Natural killer cell (primary cell): ENCODE results near the gene BLOC1S4. TPM values are rescaled to one million over a fixed set of nuclear protein-coding genes. Genes with fewer than 3 reads are reported as not detected.

ENCODE experiments used
- ATAC-seq, 3 donors: fragments of 150-1000 bp in 2 of 3; fragments of 200-7000 bp in 1 of 3; cut with Tn5 transposase; 1 replicate in 1 of 3; 2 replicates in 2 of 3; pipeline ENCODE4 v1.10.0; 2021; ENCODE audit warnings: mild to moderate bottlenecking in 2 of 3, moderate library complexity in 2 of 3
- DNase-seq, 2 donors: peaks; one replicate each; pipeline versions ENCODE4 v3.0.0 to v3.0.0-alpha.2; 2013 to 2021; ENCODE audit warnings: mixed read lengths in 1 of 2
- H3K27ac ChIP-seq: one replicate; pipeline ENCODE4 v1.5.1; 2013; ENCODE audit warnings: mild to moderate bottlenecking, low read length
- H3K27me3 ChIP-seq: one replicate; pipeline ENCODE4 v1.6.1; 2013; ENCODE audit warnings: low read length; ENCODE audit not compliant: control insufficient read depth, insufficient read depth
- H3K36me3 ChIP-seq: one replicate; pipeline ENCODE4 v1.6.1; 2013; ENCODE audit warnings: low read length; ENCODE audit not compliant: control insufficient read depth, insufficient read depth
- H3K4me1 ChIP-seq: one replicate; pipeline ENCODE4 v1.6.1; 2013; ENCODE audit warnings: low read length; ENCODE audit not compliant: control insufficient read depth, insufficient read depth
- H3K4me3 ChIP-seq: one replicate; pipeline ENCODE4 v1.5.1; 2013; ENCODE audit warnings: low read length
- H3K9me3 ChIP-seq: one replicate; pipeline ENCODE4 v1.6.1; 2013; ENCODE audit warnings: low read length; ENCODE audit not compliant: control insufficient read depth, insufficient read depth
- H3K27ac Mint-ChIP-seq, 2 donors: one replicate each; pipeline ENCODE4 v1.8.0; 2022; ENCODE audit warnings: mild to moderate bottlenecking in 2 of 2, mixed read lengths in 2 of 2, moderate library complexity in 1 of 2
- H3K27me3 Mint-ChIP-seq, 2 donors: one replicate each; pipeline ENCODE4 v1.8.0; 2022; ENCODE audit warnings: low read depth in 2 of 2, mixed read lengths in 2 of 2
- H3K36me3 Mint-ChIP-seq: one replicate; pipeline ENCODE4 v1.8.0; 2022; ENCODE audit warnings: mixed read lengths
- H3K4me1 Mint-ChIP-seq, 2 donors: one replicate each; pipeline ENCODE4 v1.8.0; 2022; ENCODE audit warnings: mixed read lengths in 2 of 2
- H3K4me3 Mint-ChIP-seq: one replicate; pipeline ENCODE4 v1.8.0; 2022; ENCODE audit warnings: mild to moderate bottlenecking, moderate library complexity, mixed read lengths
- H3K9me3 Mint-ChIP-seq, 2 donors: one replicate each; pipeline ENCODE4 v1.8.0; 2022; ENCODE audit warnings: mixed read lengths in 2 of 2
- WGBS: methylation state at CpG from one replicate; pipeline ENCODE4 v1.1.7; 2013; ENCODE audit warnings: missing lambda C conversion rate; ENCODE audit not compliant: insufficient coverage; 5-methylcytosine and 5-hydroxymethylcytosine counted together
- intact Hi-C: fragments of 100-400 bp; cut with micrococcal nuclease; formaldehyde crosslinking; loops from one replicate; pipeline ENCODE4 v1.14.2; 2022
- total RNA-seq, 4 donors: library from RNA; stranded (reverse); fragments of 120-200 nt in 1 of 4; gene quantifications; one replicate each; pipeline versions ENCODE4 v1.2.3 to v1.2.4, GENCODE V29; 2013 to 2022
- TF ChIP-seq, protein P1 (sequence below): fragments of 200-600 bp; IDR thresholded peaks from one replicate; pipeline ENCODE4 v1.8.0; 2022; ENCODE audit warnings: antibody characterized with exemption

The BLOC1S4 gene
- total RNA-seq, 3 donors from 2014 or later (not counting 1 experiment from before 2014, with no cell fraction given) = 18.9 to 20.1 (median 20.0) TPM

- Histone ChIP-seq H3K27me3 (no peaks in the 10 kb centered on the region), H3K4me3 (no peak overlapping the region), H3K27ac (no peak overlapping the region), H3K9me3 (no peaks in the 10 kb centered on the region), H3K36me3 (peaks cover 19% of the 10 kb centered on the region), H3K4me1 (peaks cover 24% of the 10 kb centered on the region)
- TF ChIP-seq, protein P1, sequence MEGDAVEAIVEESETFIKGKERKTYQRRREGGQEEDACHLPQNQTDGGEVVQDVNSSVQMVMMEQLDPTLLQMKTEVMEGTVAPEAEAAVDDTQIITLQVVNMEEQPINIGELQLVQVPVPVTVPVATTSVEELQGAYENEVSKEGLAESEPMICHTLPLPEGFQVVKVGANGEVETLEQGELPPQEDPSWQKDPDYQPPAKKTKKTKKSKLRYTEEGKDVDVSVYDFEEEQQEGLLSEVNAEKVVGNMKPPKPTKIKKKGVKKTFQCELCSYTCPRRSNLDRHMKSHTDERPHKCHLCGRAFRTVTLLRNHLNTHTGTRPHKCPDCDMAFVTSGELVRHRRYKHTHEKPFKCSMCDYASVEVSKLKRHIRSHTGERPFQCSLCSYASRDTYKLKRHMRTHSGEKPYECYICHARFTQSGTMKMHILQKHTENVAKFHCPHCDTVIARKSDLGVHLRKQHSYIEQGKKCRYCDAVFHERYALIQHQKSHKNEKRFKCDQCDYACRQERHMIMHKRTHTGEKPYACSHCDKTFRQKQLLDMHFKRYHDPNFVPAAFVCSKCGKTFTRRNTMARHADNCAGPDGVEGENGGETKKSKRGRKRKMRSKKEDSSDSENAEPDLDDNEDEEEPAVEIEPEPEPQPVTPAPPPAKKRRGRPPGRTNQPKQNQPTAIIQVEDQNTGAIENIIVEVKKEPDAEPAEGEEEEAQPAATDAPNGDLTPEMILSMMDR = no peak
- peak in 1 of 2 donors; percentile 31 for DNase-seq
- Mint-ChIP-seq H3K36me3 (no peaks in the 10 kb centered on the region), H3K9me3 (no peaks in the 10 kb centered on the region), H3K27ac (peak overlapping the region in 1 of 2 donors; percentile 56), H3K4me3 (no peak overlapping the region), H3K4me1 (peaks cover 21 to 37% of the 10 kb centered on the region in 2 donors), H3K27me3 (no peaks in the 10 kb centered on the region)
- intact Hi-C loops = no loop called here
- no peak for ATAC-seq
- 92% methylated on average over 9 of the region's 9 CpGs for whole genome bisulfite sequencing
Observed at GRCh38 chr4:6681191-6681590, 34.8 kb upstream of the BLOC1S4 start.

- intact Hi-C loops = no loop called here
- DNase-seq (no peak), ATAC-seq (no peak)
- Histone ChIP-seq H3K4me1 (peaks cover 31% of the 10 kb centered on the region), H3K36me3 (peaks cover 7% of the 10 kb centered on the region), H3K9me3 (no peaks in the 10 kb centered on the region), H3K4me3 (no peak overlapping the region), H3K27me3 (no peaks in the 10 kb centered on the region), H3K27ac (no peak overlapping the region)
- TF ChIP-seq, protein P1 = no peak
- Mint-ChIP-seq H3K36me3 (no peaks in the 10 kb centered on the region), H3K27me3 (no peaks in the 10 kb centered on the region), H3K9me3 (no peaks in the 10 kb centered on the region), H3K4me3 (no peak overlapping the region), H3K4me1 (peaks cover 15 to 34% of the 10 kb centered on the region in 2 donors), H3K27ac (no peak overlapping the region)
- 75% methylated on average over 10 of the region's 11 CpGs for WGBS
Observed at GRCh38 chr4:6682862-6683590, 32.9 kb upstream of the BLOC1S4 start.

DNA sequence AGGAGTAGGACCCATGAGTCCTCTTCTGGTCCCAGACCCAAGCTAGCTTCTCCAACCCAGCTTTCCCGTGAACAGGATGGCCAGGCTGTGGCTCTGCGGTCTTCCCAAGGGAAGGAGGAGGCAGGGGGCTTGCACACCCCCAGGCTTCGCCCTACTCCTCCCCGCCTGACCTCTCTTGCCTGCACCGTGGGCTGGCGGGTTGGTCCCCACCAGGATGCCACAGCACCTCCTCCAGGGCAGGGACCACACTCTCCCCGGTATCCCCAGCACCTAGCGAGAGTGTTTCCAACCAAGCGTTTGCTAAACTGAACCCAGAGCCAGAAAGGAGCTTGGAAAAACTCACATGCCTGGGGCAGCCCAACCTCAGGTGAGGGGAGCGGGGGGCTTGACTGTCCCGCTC is 31.3 kb upstream of the BLOC1S4 start:
- DNase-seq (no peak), ATAC-seq (no peak)
- Mint-ChIP-seq H3K4me1 (peaks cover 31 to 50% of the 10 kb centered on the region in 2 donors), H3K9me3 (no peaks in the 10 kb centered on the region), H3K36me3 (no peaks in the 10 kb centered on the region), H3K27me3 (no peaks in the 10 kb centered on the region), H3K4me3 (no peak overlapping the region), H3K27ac (no peak overlapping the region)
- no peak overlapping the region for H3K4me3 ChIP-seq
- H3K4me1 ChIP-seq = peaks cover 47% of the 10 kb centered on the region
- TF ChIP-seq, protein P1 = no peak
- no peaks in the 10 kb centered on the region for H3K27me3 ChIP-seq
- WGBS = 95% methylated on average over 11 of the region's 11 CpGs
- peaks cover 7% of the 10 kb centered on the region for H3K36me3 ChIP-seq
- intact Hi-C loops = no loop called here
- H3K9me3 ChIP-seq = no peaks in the 10 kb centered on the region
- H3K27ac ChIP-seq = no peak overlapping the region
